ENCODE results near the gene ABCC3. TPM values are rescaled to one million over a fixed set of nuclear protein-coding genes. Genes with fewer than 3 reads are reported as not detected.

ABCC3 gene
- total RNA-seq, 2 experiments from 2014 or later = not detected

GRCh38 chr17:50660042-50660886 is 25.6 kb downstream of the ABCC3 start:
- POLR2A ChIA-PET = no interaction called here

GRCh38 chr17:50660887-50661345 is 26.2 kb downstream of the ABCC3 start:
- CTCF ChIA-PET = interaction anchor here (0.9 to 2.0 kb wide), 5 partner anchors 31 to 264 kb away, joined by 3 to 5 read pairs (median 4); partner anchors contain the start of gene LRRC59
- no peak for DNase-seq
- H3K9me3 Mint-ChIP-seq = no peaks in the 10 kb centered on the region
- intact Hi-C loops (cut with micrococcal nuclease) = no loop called here
- peaks cover 14% of the 10 kb centered on the region for H3K4me1 Mint-ChIP-seq (ENCODE audit: low read depth)
- H3K36me3 Mint-ChIP-seq = no peaks in the 10 kb centered on the region
- H3K4me3 Mint-ChIP-seq = no peak overlapping the region
- H3K27me3 Mint-ChIP-seq = no peaks in the 10 kb centered on the region
- H3K27ac Mint-ChIP-seq = no peak overlapping the region
- POLR2A ChIA-PET = no interaction called here

More at GRCh38 chr17:50660042-50660886, 25.6 kb downstream of the ABCC3 start:
- no peak overlapping the region for H3K27ac Mint-ChIP-seq
- DNase-seq = no peak
- intact Hi-C loops (cut with micrococcal nuclease) = no loop called here
- peaks cover 14% of the 10 kb centered on the region for H3K4me1 Mint-ChIP-seq (ENCODE audit: low read depth)
- CTCF ChIA-PET = interaction anchor here (0.9 kb wide), 1 partner anchor 34 kb away, joined by 4 read pairs; no protein-coding TSS in a partner anchor
- no peaks in the 10 kb centered on the region for H3K36me3 Mint-ChIP-seq
- H3K4me3 Mint-ChIP-seq = no peak overlapping the region
- no peaks in the 10 kb centered on the region for H3K27me3 Mint-ChIP-seq
- no peaks in the 10 kb centered on the region for H3K9me3 Mint-ChIP-seq

GRCh38 chr17:50661348-50661747 is 26.7 kb downstream of the ABCC3 start:
- peaks cover 14% of the 10 kb centered on the region for H3K4me1 Mint-ChIP-seq (ENCODE audit: low read depth)
- POLR2A ChIA-PET = no interaction called here
- H3K36me3 Mint-ChIP-seq = no peaks in the 10 kb centered on the region
- no peak for DNase-seq
- no peak overlapping the region for H3K4me3 Mint-ChIP-seq
- intact Hi-C loops (cut with micrococcal nuclease) = no loop called here
- no peaks in the 10 kb centered on the region for H3K9me3 Mint-ChIP-seq
- no peak overlapping the region for H3K27ac Mint-ChIP-seq
- H3K27me3 Mint-ChIP-seq = no peaks in the 10 kb centered on the region
- CTCF ChIA-PET = interaction anchor here (1.1 to 2.0 kb wide), 6 partner anchors 9 to 264 kb away, joined by 3 to 7 read pairs (median 4); partner anchors contain the start of gene LRRC59

DNA sequence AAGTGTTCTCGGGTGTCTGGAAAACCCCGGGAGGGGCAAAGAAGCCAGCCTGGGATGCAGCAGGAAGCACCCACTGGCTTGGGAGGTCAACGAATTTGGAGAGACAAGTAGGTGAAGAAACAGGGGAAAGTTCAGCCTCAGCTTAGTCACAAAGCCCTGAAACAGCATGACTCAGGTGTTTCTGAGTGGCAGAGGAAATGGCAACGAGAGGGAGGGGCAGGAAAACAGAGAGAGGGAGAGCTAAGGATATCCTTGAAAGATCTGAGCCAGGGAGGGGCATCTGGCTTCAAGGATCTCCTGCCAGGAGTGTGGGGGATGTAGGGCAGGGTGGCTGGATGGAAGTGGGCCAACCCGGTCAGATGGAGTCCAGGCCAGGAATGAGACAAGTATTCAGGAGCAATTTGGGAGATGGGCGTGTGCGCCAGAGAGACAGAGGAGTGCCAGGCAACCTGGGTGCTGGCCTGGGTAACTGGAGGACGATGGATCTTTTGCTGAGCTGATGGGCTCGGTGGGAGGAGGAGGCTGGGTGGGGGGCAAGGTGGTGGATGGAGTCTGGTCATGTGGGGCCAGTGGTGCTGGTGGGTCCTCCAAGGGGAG is 27.2 kb downstream of the ABCC3 start:
- Mint-ChIP-seq H3K9me3 (no peaks in the 10 kb centered on the region), H3K4me3 (no peak overlapping the region), H3K27ac (peak overlapping the region; percentile 68), H3K36me3 (no peaks in the 10 kb centered on the region), H3K4me1 (ENCODE audit: low read depth) (peaks cover 14% of the 10 kb centered on the region), H3K27me3 (no peaks in the 10 kb centered on the region)
- ChIA-PET POLR2A (no interaction called here), CTCF (interaction anchor here (0.8 to 2.0 kb wide), 7 partner anchors 10 to 265 kb away, joined by 3 to 7 read pairs (median 3); partner anchors contain the start of gene LRRC59)
- intact Hi-C loops (cut with micrococcal nuclease) = no loop called here
- peak; percentile 65 for DNase-seq

GRCh38 chr17:50662632-50663225 is 28.0 kb downstream of the ABCC3 start:
- CTCF ChIA-PET = interaction anchor here (0.8 to 2.0 kb wide), 3 partner anchors 32 to 180 kb away, joined by 3 to 7 read pairs (median 5); no protein-coding TSS in a partner anchor
- Mint-ChIP-seq H3K27ac (peak overlapping the region; percentile 38), H3K9me3 (no peaks in the 10 kb centered on the region), H3K4me3 (no peak overlapping the region), H3K27me3 (no peaks in the 10 kb centered on the region), H3K4me1 (ENCODE audit: low read depth) (peaks cover 14% of the 10 kb centered on the region), H3K36me3 (no peaks in the 10 kb centered on the region)
- POLR2A ChIA-PET = interaction anchor here (0.7 kb wide), 1 partner anchor 104 kb away, joined by 3 read pairs; no protein-coding TSS in a partner anchor
- no peak for DNase-seq
- intact Hi-C loops (cut with micrococcal nuclease) = no loop called here

- POLR2A ChIA-PET = no interaction called here
- Mint-ChIP-seq H3K27ac (no peak overlapping the region), H3K36me3 (no peaks in the 10 kb centered on the region), H3K4me3 (no peak overlapping the region), H3K27me3 (no peaks in the 10 kb centered on the region), H3K9me3 (no peaks in the 10 kb centered on the region), H3K4me1 (ENCODE audit: low read depth) (peaks cover 14% of the 10 kb centered on the region)
- no peak for DNase-seq
- CTCF ChIA-PET = no interaction called here
- intact Hi-C loops (cut with micrococcal nuclease) = no loop called here
Measured at GRCh38 chr17:50663812-50664374, 29.2 kb downstream of the ABCC3 start.

DNA sequence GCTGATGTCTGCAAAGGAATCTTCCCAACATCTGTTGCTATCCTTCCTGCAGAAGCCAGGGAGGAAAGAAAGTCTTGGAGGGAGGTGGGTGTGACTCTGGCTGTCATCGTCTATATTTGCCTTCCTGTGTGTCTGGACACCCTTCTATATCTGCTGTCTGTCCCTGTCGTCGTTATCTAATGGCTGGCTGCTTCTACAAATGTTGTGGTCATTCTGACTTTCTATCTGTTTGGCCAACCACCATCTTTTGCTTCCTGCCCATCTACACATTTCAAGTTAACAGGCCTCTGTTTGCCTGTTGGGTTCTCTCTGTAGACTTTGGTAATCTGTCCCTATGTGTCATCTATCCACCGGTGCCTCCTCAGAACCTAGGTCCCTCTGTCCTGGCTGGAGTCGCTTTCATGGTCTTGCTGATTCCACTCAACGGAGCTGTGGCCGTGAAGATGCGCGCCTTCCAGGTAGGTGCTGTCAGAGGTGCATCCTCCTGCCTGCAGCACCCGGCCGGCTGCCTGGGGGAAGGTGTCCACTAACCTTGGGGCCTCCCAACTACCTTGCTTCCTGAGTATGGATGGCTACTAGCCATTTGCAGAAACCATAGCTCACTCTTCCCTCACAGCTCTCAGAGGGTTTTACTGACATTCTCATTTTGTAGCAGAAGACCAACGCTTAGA is 30.2 kb downstream of the ABCC3 start:
- DNase-seq = no peak
- H3K27ac Mint-ChIP-seq = no peak overlapping the region
- H3K36me3 Mint-ChIP-seq = no peaks in the 10 kb centered on the region
- H3K27me3 Mint-ChIP-seq = no peaks in the 10 kb centered on the region
- intact Hi-C loops (cut with micrococcal nuclease) = no loop called here
- peaks cover 14% of the 10 kb centered on the region for H3K4me1 Mint-ChIP-seq (ENCODE audit: low read depth)
- ChIA-PET POLR2A (interaction anchor here (0.6 kb wide), 1 partner anchor 398 kb away, joined by 3 read pairs; no protein-coding TSS in a partner anchor), CTCF (no interaction called here)
- no peak overlapping the region for H3K4me3 Mint-ChIP-seq
- no peaks in the 10 kb centered on the region for H3K9me3 Mint-ChIP-seq

DNA sequence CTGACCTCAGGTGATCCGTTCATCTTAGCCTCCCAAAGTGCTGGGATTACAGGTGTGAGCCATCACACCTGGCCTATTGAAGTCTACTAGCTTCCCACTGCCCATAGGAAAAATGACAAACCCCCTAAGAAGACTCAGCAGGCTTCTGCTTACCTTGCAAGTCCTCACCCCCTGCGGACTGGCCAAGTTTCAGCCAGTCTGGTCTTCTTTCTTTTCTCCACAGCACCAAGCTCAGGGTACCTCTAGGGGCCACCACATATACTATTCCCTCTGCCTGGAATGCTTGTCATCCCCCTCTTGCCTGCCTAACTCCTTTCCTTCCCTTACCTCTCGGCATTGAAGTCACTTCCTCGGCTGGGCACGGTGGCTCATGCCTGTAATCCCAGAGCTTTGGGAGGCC is 31.2 kb downstream of the ABCC3 start:
- H3K36me3 Mint-ChIP-seq = no peaks in the 10 kb centered on the region
- intact Hi-C loops (cut with micrococcal nuclease) = no loop called here
- H3K4me1 Mint-ChIP-seq (ENCODE audit: low read depth) = peaks cover 14% of the 10 kb centered on the region
- DNase-seq = no peak
- no peak overlapping the region for H3K4me3 Mint-ChIP-seq
- ChIA-PET CTCF (no interaction called here), POLR2A (no interaction called here)
- H3K27me3 Mint-ChIP-seq = no peaks in the 10 kb centered on the region
- H3K27ac Mint-ChIP-seq = no peak overlapping the region
- no peaks in the 10 kb centered on the region for H3K9me3 Mint-ChIP-seq

DNA sequence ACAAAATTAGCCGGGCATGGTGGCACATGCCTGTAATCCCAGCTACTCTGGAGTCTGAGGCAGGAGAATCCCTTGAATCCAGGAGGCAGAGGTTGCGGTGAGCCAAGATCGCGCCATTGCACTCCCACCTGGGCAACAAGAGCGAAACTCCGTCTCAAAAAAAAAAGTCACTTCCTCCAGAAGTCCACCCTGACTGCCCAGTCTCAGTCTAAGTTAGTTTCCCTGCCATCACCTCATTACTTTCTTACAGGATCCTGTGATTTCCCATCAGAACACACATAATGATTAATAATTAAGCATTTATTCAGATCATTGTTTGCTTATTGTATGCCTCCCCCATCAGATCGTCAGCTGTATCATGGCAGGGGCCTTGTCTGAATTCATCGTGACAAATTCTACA is 31.6 kb downstream of the ABCC3 start:
- intact Hi-C loops (cut with micrococcal nuclease) = no loop called here
- ChIA-PET CTCF (no interaction called here), POLR2A (no interaction called here)

GRCh38 chr17:50667259-50668024 is 32.8 kb downstream of the ABCC3 start:
- no peak overlapping the region for H3K4me3 Mint-ChIP-seq
- ChIA-PET POLR2A (no interaction called here), CTCF (no interaction called here)
- no peaks in the 10 kb centered on the region for H3K36me3 Mint-ChIP-seq
- no peak for DNase-seq
- H3K27ac Mint-ChIP-seq = no peak overlapping the region
- no peaks in the 10 kb centered on the region for H3K9me3 Mint-ChIP-seq
- H3K4me1 Mint-ChIP-seq (ENCODE audit: low read depth) = no peaks in the 10 kb centered on the region
- H3K27me3 Mint-ChIP-seq = no peaks in the 10 kb centered on the region
- intact Hi-C loops (cut with micrococcal nuclease) = no loop called here

More for the DNA sequence above, 31.6 kb downstream of the ABCC3 start:
- Mint-ChIP-seq H3K4me1 (ENCODE audit: low read depth) (peaks cover 10% of the 10 kb centered on the region), H3K36me3 (no peaks in the 10 kb centered on the region), H3K27me3 (no peaks in the 10 kb centered on the region), H3K27ac (no peak overlapping the region), H3K4me3 (no peak overlapping the region), H3K9me3 (no peaks in the 10 kb centered on the region)
- DNase-seq = no peak
